GM18520 (cell line): ENCODE data around the gene LAMA2.

Experiments
- ATAC-seq: cut with Tn5 transposase; IDR thresholded peaks from one replicate; pipeline ENCODE4 v1.9.1; 2021; ENCODE audit not compliant: unreplicated experiment

Gene LAMA2

GRCh38 chr6:129426343-129426742 lies 543.4 kb downstream of the LAMA2 start:
- ATAC-seq: no peak

DNA sequence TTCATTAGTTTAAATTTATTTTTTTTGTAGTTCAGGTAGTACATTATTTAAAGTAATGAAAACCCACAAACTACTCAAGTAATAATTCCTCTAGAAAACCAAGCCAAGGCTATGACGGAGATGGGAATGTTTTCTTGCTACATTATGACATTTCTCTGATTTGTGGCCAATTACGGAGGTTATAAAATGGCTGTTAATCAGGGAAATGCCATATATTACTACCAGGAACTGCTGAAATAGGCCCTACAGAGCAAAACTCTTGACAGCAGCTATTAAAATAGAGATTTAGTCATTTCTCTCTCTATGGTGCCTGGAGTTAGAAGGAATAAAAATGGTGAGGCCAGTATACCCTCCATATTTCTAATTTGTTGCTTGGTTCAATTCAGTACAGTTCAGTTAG lies 547.0 kb downstream of the LAMA2 start:
- ATAC-seq: no peak

GRCh38 chr6:129432738-129433137 lies 549.8 kb downstream of the LAMA2 start:
- ATAC-seq: no peak

DNA sequence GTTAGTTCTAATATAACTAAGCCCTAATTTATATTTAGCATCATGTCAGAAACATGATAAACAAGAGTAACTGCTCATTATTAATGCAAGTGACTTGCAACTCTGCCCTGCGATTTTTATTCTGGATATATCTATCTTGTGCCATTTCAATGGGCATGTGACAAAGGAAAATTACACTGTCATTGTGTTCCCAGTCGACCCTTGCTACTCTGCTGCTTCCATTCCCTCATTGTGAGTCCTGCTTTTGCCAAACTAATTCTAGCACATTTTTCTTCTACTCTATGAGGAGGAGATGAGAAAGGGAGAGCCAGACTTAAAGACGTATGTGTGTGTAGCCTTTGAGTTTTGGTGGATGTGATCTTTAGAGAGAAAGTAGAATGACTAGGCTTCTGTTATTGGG lies 551.2 kb downstream of the LAMA2 start:
- ATAC-seq: no peak

DNA sequence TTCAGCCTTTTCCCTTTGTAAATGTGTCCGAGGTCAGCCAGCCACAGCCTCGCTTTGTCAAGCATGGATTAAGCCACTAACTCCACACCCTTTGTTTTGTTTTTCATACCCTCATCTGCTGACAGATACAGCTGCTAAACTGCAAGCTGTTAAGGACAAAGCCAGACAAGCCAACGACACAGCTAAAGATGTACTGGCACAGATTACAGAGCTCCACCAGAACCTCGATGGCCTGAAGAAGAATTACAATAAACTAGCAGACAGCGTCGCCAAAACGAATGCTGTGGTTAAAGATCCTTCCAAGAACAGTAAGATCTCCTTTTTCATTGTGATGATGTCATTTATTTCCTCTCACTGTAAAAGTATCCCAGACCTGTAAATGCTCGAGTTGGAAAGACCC lies 557.8 kb downstream of the LAMA2 start:
- ATAC-seq: no peak

DNA sequence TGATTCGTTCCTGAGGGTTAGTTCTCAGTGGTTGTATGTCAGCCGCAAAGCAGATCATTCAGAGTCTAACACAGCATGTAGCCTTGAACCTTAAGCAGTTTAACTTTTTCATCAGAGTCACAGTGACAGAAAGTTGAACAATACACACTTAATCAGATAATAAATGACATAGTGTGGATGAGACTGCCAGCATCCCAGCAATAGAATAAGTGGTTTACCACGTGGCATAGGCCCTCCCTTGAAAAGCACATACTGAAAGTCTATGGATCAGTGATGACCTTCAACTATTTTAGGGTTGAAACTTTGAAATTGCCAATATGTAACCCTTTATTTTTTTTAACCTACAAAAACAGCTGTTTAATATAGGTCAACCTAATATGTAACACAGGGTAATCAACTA lies 561.7 kb downstream of the LAMA2 start:
- no peak for ATAC-seq

GRCh38 chr6:129446272-129447197 lies 563.6 kb downstream of the LAMA2 start:
- no peak for ATAC-seq

GRCh38 chr6:129447198-129447565 lies 564.2 kb downstream of the LAMA2 start:
- no peak for ATAC-seq

DNA sequence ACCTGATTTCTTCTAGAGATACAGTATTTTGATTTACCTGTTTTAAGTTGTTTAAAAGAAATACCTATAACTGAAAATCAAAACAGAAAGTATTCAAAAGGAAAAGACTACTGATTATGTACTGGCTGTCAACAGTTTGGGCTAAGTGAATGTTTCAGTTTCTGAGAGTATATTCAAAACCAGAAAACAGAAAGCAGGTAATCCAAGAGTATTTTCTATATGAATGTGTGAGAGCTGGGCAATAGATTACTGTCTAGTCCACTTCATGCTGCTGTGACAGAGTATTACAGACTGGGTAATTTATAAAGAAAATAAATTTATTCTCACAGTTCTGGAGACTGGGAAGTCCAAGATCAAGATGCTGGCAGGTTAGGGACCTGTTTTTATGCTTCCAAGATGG lies 566.0 kb downstream of the LAMA2 start:
- ATAC-seq: peak; percentile 100

DNA sequence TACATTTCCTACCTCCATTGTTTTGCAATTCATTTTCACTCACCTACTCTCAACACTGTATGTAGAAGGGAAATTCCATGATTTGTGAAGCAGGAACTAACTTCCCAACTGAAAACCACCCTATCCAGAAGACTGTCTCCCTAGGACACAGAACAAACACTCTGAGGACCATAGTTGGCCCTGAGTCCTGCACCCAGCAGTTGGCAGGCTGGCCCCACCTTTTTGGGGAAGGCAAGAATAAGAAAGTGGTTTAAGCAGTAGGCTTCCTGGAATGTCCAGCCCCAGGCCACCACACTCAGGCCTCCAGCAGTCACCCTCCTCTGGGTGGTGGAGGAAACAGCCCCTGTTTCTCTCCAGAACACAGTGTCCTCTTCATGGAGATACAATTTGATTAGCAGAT lies 568.2 kb downstream of the LAMA2 start:
- no peak for ATAC-seq

DNA sequence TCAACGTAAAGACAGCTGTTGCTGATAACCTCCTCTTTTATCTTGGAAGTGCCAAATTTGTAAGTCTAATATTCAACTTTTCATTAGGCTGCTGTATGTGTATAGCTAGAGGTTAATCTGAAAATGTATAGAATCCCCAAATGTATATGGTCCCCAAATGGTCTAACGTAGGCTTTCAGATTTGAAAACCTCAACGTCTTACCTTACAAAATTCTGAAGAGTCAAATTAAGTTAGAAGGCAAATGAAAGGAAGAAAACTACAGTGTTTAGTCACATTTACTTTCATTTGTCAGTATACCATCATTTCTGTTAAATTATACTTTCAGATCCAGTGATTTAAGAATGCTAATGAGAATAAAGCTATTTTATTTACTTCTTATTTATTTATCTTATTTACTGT lies 570.1 kb downstream of the LAMA2 start:
- no peak for ATAC-seq

DNA sequence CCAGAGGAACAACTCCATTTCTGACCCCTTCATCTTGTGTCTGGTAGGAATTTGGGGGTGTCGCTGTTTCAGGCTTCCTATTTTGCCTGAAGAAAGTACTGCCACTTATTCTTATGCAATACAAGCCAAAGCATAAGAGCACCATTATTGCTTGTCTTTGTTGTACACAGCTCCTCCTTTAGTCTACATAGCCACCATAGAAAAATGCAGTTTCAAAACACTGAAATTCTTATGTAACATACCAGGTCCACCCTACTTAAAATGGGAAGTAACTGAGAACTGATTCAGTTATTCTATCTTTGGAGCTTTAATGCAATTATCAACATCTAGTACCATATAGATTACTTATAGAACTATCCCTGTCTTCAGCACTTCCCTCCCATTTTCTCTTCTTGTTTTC lies 571.5 kb downstream of the LAMA2 start:
- ATAC-seq: no peak

DNA sequence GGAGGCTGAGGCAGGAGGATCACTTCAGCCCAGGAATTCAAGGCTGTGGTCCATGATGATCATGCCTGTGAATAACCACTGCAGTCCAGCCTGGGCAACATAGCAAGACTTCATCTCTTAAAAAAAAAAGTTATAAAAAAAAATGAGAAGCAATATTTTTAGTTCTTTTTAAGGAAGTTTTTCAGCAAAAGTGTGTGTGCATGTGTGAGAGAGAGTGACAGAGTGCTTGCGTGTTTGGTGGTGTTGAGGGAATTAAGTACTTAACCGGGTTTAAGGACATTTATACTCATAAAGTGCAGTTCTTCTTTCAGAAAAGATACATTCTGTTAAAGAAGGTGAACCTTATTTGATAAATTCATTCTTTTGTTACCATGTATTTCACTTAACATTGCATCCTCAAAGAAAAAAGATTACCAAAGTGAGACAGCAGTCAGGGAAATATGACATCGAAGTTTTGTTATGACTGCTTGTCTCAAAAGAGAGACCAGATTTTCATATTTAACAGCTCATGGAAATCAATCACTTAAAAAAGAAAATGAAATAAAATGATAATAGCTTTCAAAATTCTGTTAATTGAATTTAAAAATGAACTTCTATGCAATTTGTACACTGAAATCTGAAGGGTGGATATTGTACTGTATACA lies 572.3 kb downstream of the LAMA2 start:
- ATAC-seq: no peak

DNA sequence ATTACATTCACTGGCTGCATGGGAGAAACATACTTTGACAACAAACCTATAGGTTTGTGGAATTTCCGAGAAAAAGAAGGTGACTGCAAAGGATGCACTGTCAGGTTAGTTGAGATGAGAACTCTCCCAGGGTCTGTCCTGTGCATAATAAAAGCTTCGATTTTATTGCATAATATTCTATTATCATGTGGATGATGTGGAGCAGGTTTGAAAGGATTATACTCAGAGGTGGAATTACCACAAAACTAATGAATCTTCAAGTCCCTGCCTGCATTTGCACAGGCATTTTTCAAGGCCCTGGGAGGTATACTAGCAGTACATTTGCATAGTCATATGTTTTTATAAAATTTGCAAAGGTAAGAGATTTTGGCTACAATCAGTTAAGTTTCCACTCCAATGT lies 577.3 kb downstream of the LAMA2 start:
- ATAC-seq: no peak

DNA sequence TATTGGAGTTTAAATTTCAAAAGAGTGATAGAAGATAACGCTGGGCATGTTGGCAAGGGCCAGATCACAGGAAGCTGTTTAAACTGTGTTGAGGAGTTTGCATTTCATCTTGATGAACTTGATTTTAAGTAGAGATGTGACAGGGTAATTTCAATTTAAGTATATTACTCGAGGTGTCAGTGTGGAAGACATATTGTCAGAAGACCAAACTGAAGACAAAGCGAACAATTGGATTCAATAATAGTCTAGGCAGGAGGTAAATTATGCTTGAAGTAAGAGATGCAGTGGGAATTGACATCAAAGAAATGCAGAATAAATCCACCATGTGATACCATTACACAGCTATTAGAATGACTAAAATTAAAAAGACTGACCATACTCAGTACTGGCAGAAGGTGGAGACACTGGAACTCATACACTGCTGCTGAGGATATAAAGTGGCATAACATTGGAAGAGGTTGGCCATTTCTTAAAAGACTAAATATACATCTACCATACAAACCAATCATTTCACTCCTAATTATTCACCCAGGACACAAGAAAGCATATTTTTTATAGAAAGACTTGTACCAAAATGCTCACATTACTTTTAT lies 586.2 kb downstream of the LAMA2 start:
- no peak for ATAC-seq

GRCh38 chr6:129472239-129472638 lies 589.3 kb downstream of the LAMA2 start:
- no peak for ATAC-seq

DNA sequence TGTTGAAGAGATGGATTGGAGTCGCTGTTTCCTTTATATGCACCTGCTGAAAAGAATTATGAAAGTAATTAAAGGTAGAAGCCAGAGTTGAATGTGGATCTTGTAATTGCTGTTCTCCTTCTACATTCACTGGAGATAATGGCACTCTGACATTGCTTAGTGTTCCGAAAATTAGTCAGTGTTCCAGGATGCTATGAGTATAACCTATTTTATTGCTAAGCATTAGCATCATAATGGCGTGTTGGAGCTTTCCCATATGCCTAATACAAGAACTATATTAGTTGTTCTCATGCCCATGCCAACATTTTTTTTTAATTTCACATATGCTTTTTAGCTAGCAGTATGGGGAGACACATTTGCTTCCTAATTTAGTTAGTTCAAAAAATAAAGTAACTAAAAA lies 590.6 kb downstream of the LAMA2 start:
- no peak for ATAC-seq

- no peak for ATAC-seq
These were observed 592.7 kb downstream of the LAMA2 start for GRCh38 chr6:129475477-129476247.

DNA sequence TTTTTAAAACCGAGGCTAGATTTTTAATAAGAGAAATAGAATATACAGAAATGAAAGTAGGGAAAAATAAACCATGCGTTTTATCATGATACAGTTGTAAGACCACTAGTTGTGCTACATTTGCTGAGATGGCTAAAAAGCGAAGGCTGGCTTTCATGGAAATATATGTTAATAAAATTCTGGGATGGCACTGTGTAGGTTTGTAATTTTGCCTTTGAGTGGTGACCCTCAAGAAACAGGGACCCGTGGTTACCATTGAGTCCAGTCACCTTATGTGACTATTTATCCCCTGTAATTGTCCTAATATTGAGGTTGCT lies 593.3 kb downstream of the LAMA2 start:
- ATAC-seq: no peak

DNA sequence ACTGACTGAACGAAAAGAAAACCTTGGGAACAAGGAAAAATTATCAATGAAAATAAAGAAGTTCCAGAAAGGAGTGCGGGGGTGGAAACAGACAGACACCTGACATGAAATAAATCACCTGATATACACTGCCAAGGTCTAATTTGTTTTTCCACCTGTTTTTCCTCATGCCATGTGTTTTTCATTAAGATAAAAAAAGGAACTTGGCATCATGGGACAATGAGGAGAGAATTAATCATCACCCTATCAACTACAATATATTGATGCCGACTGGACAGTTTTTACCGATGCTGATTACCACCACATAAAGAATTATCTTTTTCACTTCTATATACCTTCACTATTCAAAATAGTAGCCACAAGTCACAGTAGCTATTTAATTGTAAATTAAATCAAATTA lies 593.9 kb downstream of the LAMA2 start:
- ATAC-seq: no peak

- ATAC-seq: no peak
These were observed 595.4 kb downstream of the LAMA2 start for GRCh38 chr6:129478379-129478778.

DNA sequence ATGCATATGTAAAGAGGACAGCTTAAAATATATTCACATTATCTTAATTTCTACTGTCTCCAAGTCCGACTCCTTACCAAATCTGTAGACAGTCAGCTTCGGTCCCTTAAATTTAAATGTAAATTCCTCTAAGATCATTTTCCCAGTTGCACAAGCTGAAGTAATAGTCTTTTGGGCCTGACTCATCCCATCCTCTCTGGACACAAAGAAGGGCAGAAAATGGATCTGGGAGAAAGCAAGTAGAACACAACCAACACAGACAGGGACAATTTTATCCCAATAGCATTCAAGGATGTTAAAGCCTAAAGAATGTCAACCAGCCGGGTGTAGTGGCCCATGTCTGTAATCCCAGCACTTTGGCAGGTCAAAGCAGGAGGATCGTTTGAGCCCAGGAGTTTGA lies 598.8 kb downstream of the LAMA2 start:
- no peak for ATAC-seq
